H9 (cell line): ENCODE measurements around the gene NOS3. TPM values are rescaled to one million over a fixed set of nuclear protein-coding genes. Genes with fewer than 3 reads are reported as not detected.

Source experiments
- DNase-seq: peaks from one replicate; pipeline ENCODE4 v3.0.0-alpha.2; 2017
- H2AFZ ChIP-seq: one replicate; pipeline ENCODE4 v1.6.1; 2013; ENCODE audit warnings: mild to moderate bottlenecking, low read length, control low read depth, moderate library complexity
- H2AK5ac ChIP-seq: 2 replicates; pipeline ENCODE4 v1.6.1; 2013; ENCODE audit warnings: low read length, control low read depth, mixed read lengths; ENCODE audit not compliant: insufficient read length
- H2BK120ac ChIP-seq: one replicate; pipeline ENCODE4 v1.6.1; 2013; ENCODE audit warnings: low read depth, mild to moderate bottlenecking, low read length, control low read depth, inconsistent platforms; ENCODE audit not compliant: poor library complexity, severe bottlenecking
- H2BK12ac ChIP-seq: 2 replicates; pipeline ENCODE4 v1.6.1; 2013; ENCODE audit warnings: low read length, control low read depth, mixed read lengths, low read depth; ENCODE audit not compliant: insufficient read length
- H2BK15ac ChIP-seq: 2 replicates; pipeline ENCODE4 v1.6.1; 2013; ENCODE audit warnings: low read depth, low read length, control low read depth
- H2BK20ac ChIP-seq: one replicate; pipeline ENCODE4 v1.6.1; 2013; ENCODE audit warnings: low read depth, mild to moderate bottlenecking, low read length, control low read depth, inconsistent platforms; ENCODE audit not compliant: poor library complexity, severe bottlenecking
- H2BK5ac ChIP-seq: 2 replicates; pipeline ENCODE4 v1.6.1; 2013; ENCODE audit warnings: low read length, control low read depth, mixed read lengths; ENCODE audit not compliant: insufficient read length
- H3K14ac ChIP-seq: 2 replicates; pipeline ENCODE4 v1.6.1; 2013; ENCODE audit warnings: low read length, control low read depth; ENCODE audit not compliant: insufficient read depth
- H3K18ac ChIP-seq: 2 replicates; pipeline ENCODE4 v1.6.1; 2013; ENCODE audit warnings: low read depth, mild to moderate bottlenecking, mixed read lengths, low read length, control low read depth; ENCODE audit not compliant: insufficient read length
- H3K23ac ChIP-seq: 2 replicates; pipeline ENCODE4 v1.6.1; 2013; ENCODE audit warnings: low read length, control low read depth, mixed read lengths, low read depth; ENCODE audit not compliant: insufficient read length
- H3K23me2 ChIP-seq: 2 replicates; pipeline ENCODE4 v1.6.1; 2013; ENCODE audit warnings: low read depth, mild to moderate bottlenecking, mixed read lengths, low read length, control low read depth; ENCODE audit not compliant: insufficient read length, poor library complexity, severe bottlenecking
- H3K27ac ChIP-seq: 2 replicates; pipeline ENCODE4 v1.5.1; 2013; ENCODE audit warnings: low read length, control low read depth, mixed read lengths, low read depth; ENCODE audit not compliant: insufficient read length
- H3K27me3 ChIP-seq: 2 replicates; pipeline ENCODE4 v1.6.1; 2013; ENCODE audit warnings: low read length, control low read depth, inconsistent platforms; ENCODE audit not compliant: insufficient read depth
- H3K4ac ChIP-seq: 2 replicates; pipeline ENCODE4 v1.6.1; 2013; ENCODE audit warnings: low read depth, mild to moderate bottlenecking, control low read depth, inconsistent platforms, low read length, moderate library complexity
- H3K4me1 ChIP-seq: 2 replicates; pipeline ENCODE4 v1.6.1; 2013; ENCODE audit warnings: low read length, control low read depth, inconsistent platforms; ENCODE audit not compliant: insufficient read depth
- H3K4me2 ChIP-seq: 2 replicates; pipeline ENCODE4 v1.6.1; 2013; ENCODE audit warnings: low read length, control low read depth, mixed read lengths; ENCODE audit not compliant: insufficient read length, insufficient read depth
- H3K56ac ChIP-seq: 2 replicates; pipeline ENCODE4 v1.6.1; 2013; ENCODE audit warnings: low read depth, mild to moderate bottlenecking, mixed read lengths, low read length, control low read depth; ENCODE audit not compliant: insufficient read length
- H3K79me1 ChIP-seq: 2 replicates; pipeline ENCODE4 v1.6.1; 2013; ENCODE audit warnings: low read depth, mild to moderate bottlenecking, moderate library complexity, low read length, control low read depth, inconsistent platforms; ENCODE audit not compliant: insufficient read depth, poor library complexity, severe bottlenecking
- H3K79me2 ChIP-seq: 2 replicates; pipeline ENCODE4 v1.6.1; 2013; ENCODE audit warnings: low read length, control low read depth, inconsistent platforms; ENCODE audit not compliant: insufficient read depth
- H3K9ac ChIP-seq: 2 replicates; pipeline ENCODE4 v1.6.1; 2013; ENCODE audit warnings: low read length, control low read depth, mixed read lengths; ENCODE audit not compliant: insufficient read length; ENCODE audit errors: extremely low read depth
- H3K9me3 ChIP-seq: one replicate; pipeline ENCODE4 v1.6.1; 2013; ENCODE audit warnings: low read depth, low read length, inconsistent platforms; ENCODE audit not compliant: control insufficient read depth
- H3T11ph ChIP-seq: one replicate; pipeline ENCODE4 v1.6.1; 2013; ENCODE audit warnings: mild to moderate bottlenecking, low read length, control low read depth, inconsistent platforms
- H4K20me1 ChIP-seq: one replicate; pipeline ENCODE4 v1.6.1; 2013; ENCODE audit not compliant: control insufficient read depth, insufficient read length, insufficient read depth
- H4K5ac ChIP-seq: 2 replicates; pipeline ENCODE4 v1.6.1; 2013; ENCODE audit warnings: low read depth, mild to moderate bottlenecking, mixed read lengths, low read length, control low read depth; ENCODE audit not compliant: insufficient read length
- H4K8ac ChIP-seq: replicated peaks from 2 replicates; pipeline ENCODE4 v1.6.1; 2013; ENCODE audit warnings: low read length, control low read depth, mixed read lengths, low read depth; ENCODE audit not compliant: insufficient read length
- H4K91ac ChIP-seq: 2 replicates; pipeline ENCODE4 v1.6.1; 2013; ENCODE audit warnings: low read depth, mild to moderate bottlenecking, moderate library complexity, mixed read lengths, low read length, control low read depth; ENCODE audit not compliant: insufficient read length
- H3K27ac Mint-ChIP-seq, 3 experiments: 2 replicates in 2 of 3; 3 replicates in 1 of 3; pipeline ENCODE4 v1.8.0; 2020 to 2021; ENCODE audit warnings: mixed read lengths in 3 of 3, mild to moderate bottlenecking in 1 of 3, moderate library complexity in 1 of 3
- H3K27me3 Mint-ChIP-seq: 2 replicates; pipeline ENCODE4 v1.8.0; 2021; ENCODE audit warnings: low read depth, mild to moderate bottlenecking, moderate library complexity, mixed read lengths
- H3K36me3 Mint-ChIP-seq, 3 experiments: 2 replicates in 2 of 3; 3 replicates in 1 of 3; pipeline ENCODE4 v1.8.0; 2020 to 2021; ENCODE audit warnings: low read depth in 3 of 3, mixed read lengths in 3 of 3; ENCODE audit not compliant: insufficient read depth in 1 of 3
- H3K4me1 Mint-ChIP-seq, 2 experiments: 2 replicates each; pipeline ENCODE4 v1.8.0; 2020; ENCODE audit warnings: mixed read lengths in 2 of 2
- H3K4me3 Mint-ChIP-seq, 2 experiments: 2 replicates in 1 of 2; 3 replicates in 1 of 2; pipeline ENCODE4 v1.8.0; 2020 to 2021; ENCODE audit warnings: mild to moderate bottlenecking in 2 of 2, mixed read lengths in 2 of 2, moderate library complexity in 1 of 2
- H3K9me3 Mint-ChIP-seq, 2 experiments: 2 replicates in 1 of 2; 3 replicates in 1 of 2; pipeline ENCODE4 v1.8.0; 2020; ENCODE audit warnings: mild to moderate bottlenecking in 2 of 2, mixed read lengths in 2 of 2, moderate library complexity in 1 of 2
- CTCF ChIP-seq: fragments of 200-600 bp; sonication (generic); conservative IDR thresholded peaks from 3 replicates; pipeline ENCODE4 v1.8.0; 2021; ENCODE audit warnings: antibody characterized with exemption, mild to moderate bottlenecking
- WGBS: extraction: QIAGEN DNeasy Blood & Tissue Kit; methylation state at CpG from one replicate; pipeline ENCODE4 v1.1.7; 2013; ENCODE audit warnings: missing lambda C conversion rate, low lambda C conversion rate, mixed read lengths; ENCODE audit not compliant: insufficient read length; ENCODE audit errors: extremely low coverage; 5-methylcytosine and 5-hydroxymethylcytosine counted together
- total RNA-seq: library from RNA; stranded (reverse); gene quantifications from 2 replicates; pipeline ENCODE4 v1.2.1, GENCODE V29; 2021

The NOS3 gene
- total RNA-seq, 1 experiment from 2014 or later, result 4.5 TPM

GRCh38 chr7:150997075-150997511 is 6.3 kb downstream of the NOS3 start:
- no peak overlapping the region for H3K56ac ChIP-seq
- H3K18ac ChIP-seq, result no peak overlapping the region
- DNase-seq, result no peak
- no peaks in the 10 kb centered on the region for H3K9me3 Mint-ChIP-seq
- H3K27me3 ChIP-seq, result no peaks in the 10 kb centered on the region
- H2AFZ ChIP-seq, result no peak overlapping the region
- peaks cover 0 to 2% (median 0%) of the 10 kb centered on the region in 3 experiments; a peak in 1 of 7 replicates for H3K36me3 Mint-ChIP-seq
- no peak overlapping the region for H2BK15ac ChIP-seq
- no peak overlapping the region for H2BK120ac ChIP-seq
- H4K91ac ChIP-seq, result no peak overlapping the region
- no peak overlapping the region for H2AK5ac ChIP-seq
- no peak overlapping the region for H3K4me3 Mint-ChIP-seq
- no peaks in the 10 kb centered on the region for H3K79me2 ChIP-seq
- no peak overlapping the region for H3K4me2 ChIP-seq
- H3K4ac ChIP-seq, result no peak overlapping the region
- no CpG with 5 or more reads among the region's 8 CpGs for WGBS
- no peak for TF ChIP-seq CTCF
- peaks cover 5 to 23% of the 10 kb centered on the region in 2 experiments for H3K4me1 Mint-ChIP-seq
- no peaks in the 10 kb centered on the region; the same call in 1 of the 2 replicates for H3K27me3 Mint-ChIP-seq
- H3K4me1 ChIP-seq, result no peaks in the 10 kb centered on the region; the same call in 1 of the 2 replicates
- H2BK12ac ChIP-seq, result no peak overlapping the region
- H3K14ac ChIP-seq, result no peak overlapping the region
- H3T11ph ChIP-seq, result no peak overlapping the region
- no peaks in the 10 kb centered on the region for H3K23me2 ChIP-seq
- no peaks in the 10 kb centered on the region for H4K20me1 ChIP-seq
- no peak overlapping the region for H3K9ac ChIP-seq
- H3K79me1 ChIP-seq, result no peaks in the 10 kb centered on the region
- H3K9me3 ChIP-seq, result no peaks in the 10 kb centered on the region
- H3K27ac ChIP-seq, result no peak overlapping the region
- H4K8ac ChIP-seq, result no peak overlapping the region
- H4K5ac ChIP-seq, result no peak overlapping the region
- no peak overlapping the region for H2BK5ac ChIP-seq
- H3K23ac ChIP-seq, result no peak overlapping the region
- H2BK20ac ChIP-seq, result no peak overlapping the region
- no peak overlapping the region for H3K27ac Mint-ChIP-seq
